K562 (cell line): ENCODE measurements around the gene ERC2. TPM values are rescaled to one million over a fixed set of nuclear protein-coding genes. Genes with fewer than 3 reads are reported as not detected.
A peak's percentile ranks its signal among the peaks of the same experiment; 100 is the strongest.

Source experiments
- ATAC-seq: fragments of 200-7000 bp; cut with Tn5 transposase; 3 replicates; pipeline ENCODE4 v1.9.1; 2020; ENCODE audit warnings: moderate library complexity
- BruUV-seq: library from RNA; stranded (reverse); fragments of 400-500 nt; replicated peaks from 2 replicates; lab custom pipeline; 2021; lab: Mats Ljungman, UMichigan
- CTCF ChIA-PET: fragments of 300-600 bp; formaldehyde crosslinking; extraction: SDS; loops from one replicate; lab custom pipeline; 2021; ENCODE audit warnings: low intra/inter-chr PET ratio; lab: Yijun Ruan, JAX
- POLR2A ChIA-PET: fragments of 300-600, 350-650 bp; sonication (Branson Sonifier 250); formaldehyde crosslinking; extraction: SDS; loops from one replicate; lab custom pipeline; 2021; ENCODE audit warnings: antibody characterized with exemption, inconsistent platforms; lab: Yijun Ruan, JAX
- DNase-seq, 4 experiments: peaks; one replicate each; pipeline versions ENCODE4 v3.0.0 to v3.0.0-alpha.2; 2011 to 2018; ENCODE audit warnings: low spot score in 3 of 4, mixed read lengths in 3 of 4; ENCODE audit errors: extremely low read depth in 1 of 4
- FAIRE-seq: peaks from 2 replicates; lab custom pipeline; 2011; peaks lifted over from hg19 to GRCh38; lab: Jason Lieb, UNC
- H2AFZ ChIP-seq: 2 replicates; pipeline ENCODE4 v1.6.0; 2011; ENCODE audit warnings: low read depth, low read length, control low read depth, inconsistent platforms
- H3K27ac ChIP-seq: fragments of 200-600 bp; 3 replicates; pipeline ENCODE4 v1.8.0; 2011; ENCODE audit warnings: low read depth, mild to moderate bottlenecking, control low read depth, inconsistent platforms, low read length, moderate library complexity, mixed read lengths; ENCODE audit errors: extremely low read depth
- H3K27me3 ChIP-seq, 2 experiments: fragments of 300-600 bp in 1 of 2; 2 replicates in 1 of 2; 3 replicates in 1 of 2; pipeline versions ENCODE4 v1.6.0 to v1.8.0; 2011; ENCODE audit warnings: inconsistent platforms in 2 of 2, low read length in 2 of 2, mild to moderate bottlenecking in 1 of 2, mixed read lengths in 1 of 2, moderate library complexity in 1 of 2; ENCODE audit not compliant: control insufficient read depth in 2 of 2, insufficient read depth in 2 of 2
- H3K36me3 ChIP-seq: fragments of 300-600 bp; 3 replicates; pipeline ENCODE4 v1.8.0; 2011; ENCODE audit warnings: mild to moderate bottlenecking, low read length, inconsistent platforms; ENCODE audit not compliant: control insufficient read depth, insufficient read depth
- H3K4me1 ChIP-seq, 2 experiments: fragments of 200-600 bp in 1 of 2; replicated peaks in 1 of 2; 2 replicates in 1 of 2; 3 replicates in 1 of 2; pipeline versions ENCODE4 v1.5.1 to v1.8.0; 2011; ENCODE audit warnings: inconsistent platforms in 2 of 2, low read length in 2 of 2, mild to moderate bottlenecking in 1 of 2, mixed read lengths in 1 of 2, moderate library complexity in 1 of 2; ENCODE audit not compliant: control insufficient read depth in 2 of 2, insufficient read depth in 2 of 2
- H3K4me2 ChIP-seq: 2 replicates; pipeline ENCODE4 v1.6.1; 2011; ENCODE audit warnings: low read length, control low read depth, inconsistent platforms, mixed read lengths; ENCODE audit not compliant: insufficient read depth
- H3K4me3 ChIP-seq: fragments of 200-600 bp; sonication (generic), shearing (Covaris generic); 2 replicates; pipeline ENCODE4 v1.5.1; 2016; ENCODE audit warnings: control low read depth, inconsistent platforms
- H3K79me2 ChIP-seq: fragments of 200-600 bp; 3 replicates; pipeline ENCODE4 v1.8.0; 2011; ENCODE audit warnings: low read length, inconsistent platforms; ENCODE audit not compliant: control insufficient read depth, insufficient read depth
- H3K9ac ChIP-seq, 2 experiments: 2 replicates each; pipeline versions ENCODE4 v1.6.0 to v1.6.1; 2011; ENCODE audit warnings: low read depth in 2 of 2, low read length in 2 of 2, control low read depth in 1 of 2, inconsistent platforms in 1 of 2, mild to moderate bottlenecking in 1 of 2, mixed read lengths in 1 of 2; ENCODE audit not compliant: insufficient read depth in 1 of 2
- H3K9me1 ChIP-seq: one replicate; pipeline ENCODE4 v1.6.0; 2011; ENCODE audit warnings: inconsistent platforms, mild to moderate bottlenecking, low read length, moderate library complexity; ENCODE audit not compliant: control insufficient read depth, insufficient read depth
- H3K9me3 ChIP-seq: replicated peaks from 2 replicates; pipeline ENCODE4 v1.5.1; 2011; ENCODE audit warnings: low read depth, low read length, inconsistent platforms; ENCODE audit not compliant: control insufficient read depth, insufficient read depth
- H4K20me1 ChIP-seq: replicated peaks from 2 replicates; pipeline ENCODE4 v1.6.1; 2011; ENCODE audit warnings: low read length, inconsistent platforms, mixed read lengths; ENCODE audit not compliant: control insufficient read depth, insufficient read depth
- NFIC ChIP-seq: fragments of 450-650 bp; IDR thresholded peaks from 2 replicates; pipeline ENCODE4 v1.6.1; 2017; ENCODE audit warnings: mild to moderate bottlenecking, inconsistent platforms
- RCOR1 ChIP-seq, 2 experiments: IDR thresholded peaks; 2 replicates each; pipeline ENCODE4 v1.6.1; 2012; ENCODE audit warnings: low read depth in 2 of 2, low read length in 2 of 2, borderline replicate concordance in 1 of 2, improper control_type of control experiment in 1 of 2
- ZBTB8A ChIP-seq: fragments of 450-650 bp; IDR thresholded peaks from 2 replicates; pipeline ENCODE4 v1.6.1; 2018; ENCODE audit warnings: mild to moderate bottlenecking, moderate library complexity; ENCODE audit not compliant: partially characterized antibody
- ZFP30 ChIP-seq: fragments of 250-450 bp; sonication (Bioruptor Pico); IDR thresholded peaks from 2 replicates; pipeline ENCODE4 v1.8.0; 2022; ENCODE audit warnings: moderate library complexity, mild to moderate bottlenecking, inconsistent platforms, borderline replicate concordance
- WGBS: fragments of 100-300 bp; shearing (Covaris generic); methylation state at CpG from one replicate; pipeline ENCODE4 v1.1.6; 2016; ENCODE audit warnings: low coverage, mixed read lengths; ENCODE audit not compliant: insufficient coverage; ENCODE audit errors: missing lambda C conversion rate; 5-methylcytosine and 5-hydroxymethylcytosine counted together
- in situ Hi-C: fragments of 300-500 bp; cut with MboI; formaldehyde crosslinking; loops from 4 replicates; pipeline ENCODE4 v1.15.0; 2018; ENCODE audit warnings: inconsistent platforms, mixed read lengths
- intact Hi-C: fragments of 100-400 bp; cut with micrococcal nuclease; formaldehyde crosslinking; loops from 2 replicates; pipeline ENCODE4 v1.14.2; 2022
- polyA plus RNA-seq, 8 experiments: library from polyadenylated mRNA; depleted of rRNA in 4 of 8; stranded (reverse) in 5 of 8; unstranded in 3 of 8; fragments of >200 nt; fragmentation: Nextera tagmentation in 2 of 8; fragmentation: Illumina TruSeq in 1 of 8; extraction: Ambion mirVana in 2 of 8; extraction: Trizol in 1 of 8; gene quantifications; 2 replicates each; pipeline versions ENCODE4 v1.2.1 to v1.2.3, GENCODE V29; 2011 to 2014; ENCODE audit warnings: inconsistent platforms in 1 of 8, missing spikeins in 1 of 8
- total RNA-seq, 7 experiments: library from RNA; depleted of rRNA in 6 of 7; stranded (reverse); fragments of >200 nt in 6 of 7; fragmentation: Illumina TruSeq in 2 of 7; extraction: Trizol in 2 of 7; gene quantifications; 2 replicates each; pipeline versions ENCODE4 v1.2.1 to v1.2.3, GENCODE V29; 2011 to 2021; ENCODE audit warnings: low replicate concordance in 1 of 7
- TF ChIP-seq, protein P1 (sequence below), 2 experiments: fragments of 450-650 bp; conservative IDR thresholded peaks; 2 replicates each; pipeline ENCODE4 v1.6.1; 2017; ENCODE audit warnings: mild to moderate bottlenecking in 2 of 2, moderate library complexity in 2 of 2
- TF ChIP-seq, protein P2 (sequence below): fragments of 250-450 bp; sonication (Bioruptor Pico); IDR thresholded peaks from 2 replicates; pipeline ENCODE4 v1.8.0; 2022; ENCODE audit warnings: moderate library complexity, mild to moderate bottlenecking, inconsistent platforms
- TF ChIP-seq, protein P3 (sequence below), 2 experiments: fragments of 450-650 bp in 1 of 2; IDR thresholded peaks; 2 replicates each; pipeline ENCODE4 v1.6.1; 2011 to 2017; ENCODE audit warnings: low read depth in 2 of 2, antibody characterized with exemption in 1 of 2, borderline replicate concordance in 1 of 2, low read length in 1 of 2, mild to moderate bottlenecking in 1 of 2, mixed read lengths in 1 of 2; ENCODE audit not compliant: control insufficient read depth in 1 of 2
- TF ChIP-seq, protein P4 (sequence below): fragments of 450-650 bp; formaldehyde crosslinking; conservative IDR thresholded peaks from 2 replicates; pipeline ENCODE4 v1.4.0; 2022; ENCODE audit warnings: mild to moderate bottlenecking, missing genetic modification characterization

Gene ERC2
- total and polyA plus RNA-seq, 9 of the 15 experiments (the other 6 are each of a cell fraction or from before 2014, with no cell fraction given) = 0.04 to 0.18 (median 0.07) TPM; not detected in 2

DNA sequence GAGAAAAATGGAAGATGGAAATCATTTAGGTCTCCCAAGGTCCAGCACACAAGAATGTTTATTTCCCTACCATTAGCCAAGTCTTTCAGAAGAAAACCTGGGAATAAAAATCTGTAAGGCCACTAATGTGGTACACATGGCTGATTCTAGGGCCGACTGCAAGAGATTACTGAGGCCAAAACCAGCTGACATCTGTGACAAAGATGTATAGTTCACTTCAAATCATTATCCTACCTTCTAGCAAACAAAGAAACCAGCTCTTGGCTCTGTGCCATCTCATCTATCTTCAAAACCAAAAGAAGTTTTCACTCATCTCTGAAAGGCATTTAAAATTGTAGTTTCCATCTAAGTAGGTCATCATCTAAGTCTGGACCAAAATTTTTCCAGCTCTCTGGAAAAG lies 43.9 kb downstream of the ERC2 start:
- POLR2A ChIA-PET = interaction anchor here (0.5 kb wide), 1 partner anchor 699 kb away, joined by 3 read pairs; no protein-coding TSS in a partner anchor
- Histone ChIP-seq H3K4me2 (no peak overlapping the region), H3K27me3 (no peaks in the 10 kb centered on the region), H2AFZ (no peak overlapping the region), H3K9ac (no peak overlapping the region), H3K9me1 (no peaks in the 10 kb centered on the region), H3K36me3 (no peaks in the 10 kb centered on the region), H4K20me1 (no peaks in the 10 kb centered on the region), H3K4me1 (no peaks in the 10 kb centered on the region), H3K9me3 (no peaks in the 10 kb centered on the region), H3K27ac (no peak overlapping the region), H3K4me3 (no peak overlapping the region), H3K79me2 (no peaks in the 10 kb centered on the region)
- CTCF ChIA-PET = no interaction called here
- WGBS = 0% methylated on average over 1 of the region's 1 CpG
- in situ Hi-C loops = no loop called here
- BruUV-seq = no TSS peak
- DNase-seq = no peak
- no peak for ATAC-seq
- peak; percentile 46 for TF ChIP-seq NFIC
- TF ChIP-seq ZFP30 (CRISPR knock-in tag) = no peak
- FAIRE-seq = no peak
- intact Hi-C loops = no loop called here

DNA sequence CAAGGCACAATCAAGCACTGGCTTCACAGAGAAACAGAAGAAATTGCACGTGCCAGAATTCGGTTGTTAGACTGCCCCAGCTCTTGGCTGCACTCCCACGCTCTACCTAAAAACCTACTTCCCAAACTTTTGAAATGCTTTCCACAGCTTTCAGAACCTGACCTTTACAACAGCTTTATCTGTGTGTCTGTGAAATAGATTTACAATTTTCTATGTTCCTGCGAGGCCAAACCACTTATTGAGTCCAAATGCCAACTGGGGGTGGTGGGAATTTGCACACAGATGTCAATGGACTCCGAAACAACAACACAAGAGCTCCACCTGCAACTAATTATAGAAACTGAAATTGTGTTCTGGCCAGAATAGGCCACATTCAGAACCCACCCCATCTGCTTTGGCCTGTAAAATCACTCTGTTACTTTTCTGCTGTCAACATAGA lies 44.6 kb downstream of the ERC2 start:
- ChIA-PET CTCF (no interaction called here), POLR2A (no interaction called here)
- Histone ChIP-seq H3K4me1 (no peaks in the 10 kb centered on the region), H2AFZ (no peak overlapping the region), H3K4me2 (no peak overlapping the region), H3K9me1 (no peaks in the 10 kb centered on the region), H3K9ac (no peak overlapping the region), H3K79me2 (no peaks in the 10 kb centered on the region), H3K4me3 (no peak overlapping the region), H3K36me3 (no peaks in the 10 kb centered on the region), H3K27ac (no peak overlapping the region), H4K20me1 (no peaks in the 10 kb centered on the region), H3K27me3 (no peaks in the 10 kb centered on the region), H3K9me3 (no peaks in the 10 kb centered on the region)
- in situ Hi-C loops (no loop called here), intact Hi-C loops (no loop called here)
- TF ChIP-seq, protein P1, sequence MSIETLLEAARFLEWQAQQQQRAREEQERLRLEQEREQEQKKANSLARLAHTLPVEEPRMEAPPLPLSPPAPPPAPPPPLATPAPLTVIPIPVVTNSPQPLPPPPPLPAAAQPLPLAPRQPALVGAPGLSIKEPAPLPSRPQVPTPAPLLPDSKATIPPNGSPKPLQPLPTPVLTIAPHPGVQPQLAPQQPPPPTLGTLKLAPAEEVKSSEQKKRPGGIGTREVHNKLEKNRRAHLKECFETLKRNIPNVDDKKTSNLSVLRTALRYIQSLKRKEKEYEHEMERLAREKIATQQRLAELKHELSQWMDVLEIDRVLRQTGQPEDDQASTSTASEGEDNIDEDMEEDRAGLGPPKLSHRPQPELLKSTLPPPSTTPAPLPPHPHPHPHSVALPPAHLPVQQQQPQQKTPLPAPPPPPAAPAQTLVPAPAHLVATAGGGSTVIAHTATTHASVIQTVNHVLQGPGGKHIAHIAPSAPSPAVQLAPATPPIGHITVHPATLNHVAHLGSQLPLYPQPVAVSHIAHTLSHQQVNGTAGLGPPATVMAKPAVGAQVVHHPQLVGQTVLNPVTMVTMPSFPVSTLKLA (conservative IDR thresholded peaks at IDR 0.05) = no peak
- TF ChIP-seq RCOR1 (IDR thresholded peaks at IDR 0.05; ENCODE audit: borderline replicate concordance in 1 of 2, low read depth in 2 of 2, low read length in 2 of 2) (no peak), ZBTB8A (no peak)
- TF ChIP-seq, protein P2, sequence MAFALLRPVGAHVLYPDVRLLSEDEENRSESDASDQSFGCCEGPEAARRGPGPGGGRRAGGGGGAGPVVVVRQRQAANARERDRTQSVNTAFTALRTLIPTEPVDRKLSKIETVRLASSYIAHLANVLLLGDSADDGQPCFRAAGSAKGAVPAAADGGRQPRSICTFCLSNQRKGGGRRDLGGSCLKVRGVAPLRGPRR (CRISPR knock-in tag) = no peak
- TF ChIP-seq, protein P3, sequence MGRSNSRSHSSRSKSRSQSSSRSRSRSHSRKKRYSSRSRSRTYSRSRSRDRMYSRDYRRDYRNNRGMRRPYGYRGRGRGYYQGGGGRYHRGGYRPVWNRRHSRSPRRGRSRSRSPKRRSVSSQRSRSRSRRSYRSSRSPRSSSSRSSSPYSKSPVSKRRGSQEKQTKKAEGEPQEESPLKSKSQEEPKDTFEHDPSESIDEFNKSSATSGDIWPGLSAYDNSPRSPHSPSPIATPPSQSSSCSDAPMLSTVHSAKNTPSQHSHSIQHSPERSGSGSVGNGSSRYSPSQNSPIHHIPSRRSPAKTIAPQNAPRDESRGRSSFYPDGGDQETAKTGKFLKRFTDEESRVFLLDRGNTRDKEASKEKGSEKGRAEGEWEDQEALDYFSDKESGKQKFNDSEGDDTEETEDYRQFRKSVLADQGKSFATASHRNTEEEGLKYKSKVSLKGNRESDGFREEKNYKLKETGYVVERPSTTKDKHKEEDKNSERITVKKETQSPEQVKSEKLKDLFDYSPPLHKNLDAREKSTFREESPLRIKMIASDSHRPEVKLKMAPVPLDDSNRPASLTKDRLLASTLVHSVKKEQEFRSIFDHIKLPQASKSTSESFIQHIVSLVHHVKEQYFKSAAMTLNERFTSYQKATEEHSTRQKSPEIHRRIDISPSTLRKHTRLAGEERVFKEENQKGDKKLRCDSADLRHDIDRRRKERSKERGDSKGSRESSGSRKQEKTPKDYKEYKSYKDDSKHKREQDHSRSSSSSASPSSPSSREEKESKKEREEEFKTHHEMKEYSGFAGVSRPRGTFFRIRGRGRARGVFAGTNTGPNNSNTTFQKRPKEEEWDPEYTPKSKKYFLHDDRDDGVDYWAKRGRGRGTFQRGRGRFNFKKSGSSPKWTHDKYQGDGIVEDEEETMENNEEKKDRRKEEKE (IDR thresholded peaks at IDR 0.05; ENCODE audit: borderline replicate concordance in 1 of 2, control insufficient read depth in 1 of 2, low read depth in 2 of 2, low read length in 1 of 2) = no peak
- TF ChIP-seq, protein P4, sequence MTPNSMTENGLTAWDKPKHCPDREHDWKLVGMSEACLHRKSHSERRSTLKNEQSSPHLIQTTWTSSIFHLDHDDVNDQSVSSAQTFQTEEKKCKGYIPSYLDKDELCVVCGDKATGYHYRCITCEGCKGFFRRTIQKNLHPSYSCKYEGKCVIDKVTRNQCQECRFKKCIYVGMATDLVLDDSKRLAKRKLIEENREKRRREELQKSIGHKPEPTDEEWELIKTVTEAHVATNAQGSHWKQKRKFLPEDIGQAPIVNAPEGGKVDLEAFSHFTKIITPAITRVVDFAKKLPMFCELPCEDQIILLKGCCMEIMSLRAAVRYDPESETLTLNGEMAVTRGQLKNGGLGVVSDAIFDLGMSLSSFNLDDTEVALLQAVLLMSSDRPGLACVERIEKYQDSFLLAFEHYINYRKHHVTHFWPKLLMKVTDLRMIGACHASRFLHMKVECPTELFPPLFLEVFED = no peak
- FAIRE-seq = no peak
- no peak for ATAC-seq
- BruUV-seq = no TSS peak
- WGBS = 2% methylated on average over 5 of the region's 5 CpGs
- no peak for DNase-seq
